ENCODE measurements around the gene MRM2.

The MRM2 gene

GRCh38 chr7:2229467-2229866 is 12.5 kb downstream of the MRM2 start:
- TF ChIP-seq POLR2A (IDR thresholded peaks at IDR 0.05; ENCODE audit: low read depth, low read length), result no peak
- TF ChIP-seq SPI1 (IDR thresholded peaks at IDR 0.05; ENCODE audit: low read depth, low read length), result no peak
- TF ChIP-seq POU2F2 (IDR thresholded peaks at IDR 0.05; ENCODE audit: low read depth, low read length), result no peak
- no peak for TF ChIP-seq PAX5 (IDR thresholded peaks at IDR 0.05; ENCODE audit: insufficient read depth, low read length, severe bottlenecking)
- TF ChIP-seq POLR2AphosphoS5 (IDR thresholded peaks at IDR 0.05; ENCODE audit: low read depth, low read length), result no peak
- TF ChIP-seq TAF1 (IDR thresholded peaks at IDR 0.05; ENCODE audit: low read depth, low read length), result no peak
- no peak for DNase-seq (ENCODE audit: insufficient read length, low spot score)
- no peak for FAIRE-seq

- DNase-seq (ENCODE audit: insufficient read length, low spot score), result no peak
- TF ChIP-seq POU2F2 (IDR thresholded peaks at IDR 0.05; ENCODE audit: low read depth, low read length) (no peak), POLR2AphosphoS5 (IDR thresholded peaks at IDR 0.05; ENCODE audit: low read depth, low read length) (no peak), PAX5 (IDR thresholded peaks at IDR 0.05; ENCODE audit: insufficient read depth, low read length, severe bottlenecking) (no peak), TAF1 (IDR thresholded peaks at IDR 0.05; ENCODE audit: low read depth, low read length) (no peak), SPI1 (IDR thresholded peaks at IDR 0.05; ENCODE audit: low read depth, low read length) (no peak), POLR2A (IDR thresholded peaks at IDR 0.05; ENCODE audit: low read depth, low read length) (no peak)
- no peak for FAIRE-seq
Measured at GRCh38 chr7:2228921-2229320, 13.1 kb downstream of the MRM2 start.

GRCh38 chr7:2227699-2228098 is 14.3 kb downstream of the MRM2 start:
- FAIRE-seq, result no peak
- TF ChIP-seq SPI1 (IDR thresholded peaks at IDR 0.05; ENCODE audit: low read depth, low read length) (no peak), TAF1 (IDR thresholded peaks at IDR 0.05; ENCODE audit: low read depth, low read length) (no peak), POU2F2 (IDR thresholded peaks at IDR 0.05; ENCODE audit: low read depth, low read length) (no peak), POLR2AphosphoS5 (IDR thresholded peaks at IDR 0.05; ENCODE audit: low read depth, low read length) (no peak), POLR2A (IDR thresholded peaks at IDR 0.05; ENCODE audit: low read depth, low read length) (no peak), PAX5 (IDR thresholded peaks at IDR 0.05; ENCODE audit: insufficient read depth, low read length, severe bottlenecking) (no peak)

GRCh38 chr7:2225830-2226229 is 16.2 kb downstream of the MRM2 start:
- DNase-seq (ENCODE audit: insufficient read length, low spot score), result no peak
- TF ChIP-seq SPI1 (IDR thresholded peaks at IDR 0.05; ENCODE audit: low read depth, low read length) (no peak), POU2F2 (IDR thresholded peaks at IDR 0.05; ENCODE audit: low read depth, low read length) (no peak), POLR2A (IDR thresholded peaks at IDR 0.05; ENCODE audit: low read depth, low read length) (no peak), POLR2AphosphoS5 (IDR thresholded peaks at IDR 0.05; ENCODE audit: low read depth, low read length) (no peak), PAX5 (IDR thresholded peaks at IDR 0.05; ENCODE audit: insufficient read depth, low read length, severe bottlenecking) (no peak), TAF1 (IDR thresholded peaks at IDR 0.05; ENCODE audit: low read depth, low read length) (no peak)
- no peak for FAIRE-seq

More at GRCh38 chr7:2227699-2228098, 14.3 kb downstream of the MRM2 start:
- no peak for DNase-seq (ENCODE audit: insufficient read length, low spot score)

GRCh38 chr7:2225336-2225735 is 16.7 kb downstream of the MRM2 start:
- TF ChIP-seq TAF1 (IDR thresholded peaks at IDR 0.05; ENCODE audit: low read depth, low read length) (no peak), POLR2A (IDR thresholded peaks at IDR 0.05; ENCODE audit: low read depth, low read length) (no peak), POU2F2 (IDR thresholded peaks at IDR 0.05; ENCODE audit: low read depth, low read length) (no peak), SPI1 (IDR thresholded peaks at IDR 0.05; ENCODE audit: low read depth, low read length) (no peak), POLR2AphosphoS5 (IDR thresholded peaks at IDR 0.05; ENCODE audit: low read depth, low read length) (no peak), PAX5 (IDR thresholded peaks at IDR 0.05; ENCODE audit: insufficient read depth, low read length, severe bottlenecking) (no peak)
- DNase-seq (ENCODE audit: insufficient read length, low spot score) (no peak), FAIRE-seq (no peak)

GRCh38 chr7:2224934-2225333 is 17.1 kb downstream of the MRM2 start:
- no peak for TF ChIP-seq POLR2A (IDR thresholded peaks at IDR 0.05; ENCODE audit: low read depth, low read length)
- TF ChIP-seq TAF1 (IDR thresholded peaks at IDR 0.05; ENCODE audit: low read depth, low read length), result no peak
- DNase-seq (ENCODE audit: insufficient read length, low spot score) (no peak), FAIRE-seq (no peak)

- FAIRE-seq (no peak), DNase-seq (ENCODE audit: insufficient read length, low spot score) (no peak)
- TF ChIP-seq TAF1 (IDR thresholded peaks at IDR 0.05; ENCODE audit: low read depth, low read length), result no peak
- no peak for TF ChIP-seq PAX5 (IDR thresholded peaks at IDR 0.05; ENCODE audit: insufficient read depth, low read length, severe bottlenecking)
- no peak for TF ChIP-seq SPI1 (IDR thresholded peaks at IDR 0.05; ENCODE audit: low read depth, low read length)
- no peak for TF ChIP-seq POLR2AphosphoS5 (IDR thresholded peaks at IDR 0.05; ENCODE audit: low read depth, low read length)
- TF ChIP-seq POLR2A (IDR thresholded peaks at IDR 0.05; ENCODE audit: low read depth, low read length), result no peak
Measured at GRCh38 chr7:2224491-2224928, 17.5 kb downstream of the MRM2 start.

GRCh38 chr7:2223321-2223720 is 18.7 kb downstream of the MRM2 start:
- DNase-seq (ENCODE audit: insufficient read length, low spot score) (no peak), FAIRE-seq (no peak)
- TF ChIP-seq POLR2AphosphoS5 (IDR thresholded peaks at IDR 0.05; ENCODE audit: low read depth, low read length) (no peak), POU2F2 (IDR thresholded peaks at IDR 0.05; ENCODE audit: low read depth, low read length) (no peak), SPI1 (IDR thresholded peaks at IDR 0.05; ENCODE audit: low read depth, low read length) (no peak), TAF1 (IDR thresholded peaks at IDR 0.05; ENCODE audit: low read depth, low read length) (no peak), PAX5 (IDR thresholded peaks at IDR 0.05; ENCODE audit: insufficient read depth, low read length, severe bottlenecking) (no peak), POLR2A (IDR thresholded peaks at IDR 0.05; ENCODE audit: low read depth, low read length) (no peak)

- DNase-seq (ENCODE audit: insufficient read length, low spot score) (no peak), FAIRE-seq (no peak)
- no peak for TF ChIP-seq POU2F2 (IDR thresholded peaks at IDR 0.05; ENCODE audit: low read depth, low read length)
- no peak for TF ChIP-seq POLR2AphosphoS5 (IDR thresholded peaks at IDR 0.05; ENCODE audit: low read depth, low read length)
- TF ChIP-seq SPI1 (IDR thresholded peaks at IDR 0.05; ENCODE audit: low read depth, low read length), result no peak
- no peak for TF ChIP-seq TAF1 (IDR thresholded peaks at IDR 0.05; ENCODE audit: low read depth, low read length)
- TF ChIP-seq PAX5 (IDR thresholded peaks at IDR 0.05; ENCODE audit: insufficient read depth, low read length, severe bottlenecking), result no peak
- TF ChIP-seq POLR2A (IDR thresholded peaks at IDR 0.05; ENCODE audit: low read depth, low read length), result no peak
Measured at GRCh38 chr7:2222516-2222915, 19.5 kb downstream of the MRM2 start.

GRCh38 chr7:2220954-2221353 is 21.1 kb downstream of the MRM2 start:
- TF ChIP-seq PAX5 (IDR thresholded peaks at IDR 0.05; ENCODE audit: insufficient read depth, low read length, severe bottlenecking) (no peak), POLR2A (IDR thresholded peaks at IDR 0.05; ENCODE audit: low read depth, low read length) (no peak), SPI1 (IDR thresholded peaks at IDR 0.05; ENCODE audit: low read depth, low read length) (no peak), POLR2AphosphoS5 (IDR thresholded peaks at IDR 0.05; ENCODE audit: low read depth, low read length) (no peak), POU2F2 (IDR thresholded peaks at IDR 0.05; ENCODE audit: low read depth, low read length) (no peak), TAF1 (IDR thresholded peaks at IDR 0.05; ENCODE audit: low read depth, low read length) (no peak)
- FAIRE-seq (no peak), DNase-seq (ENCODE audit: insufficient read length, low spot score) (no peak)
